HepG2 (cell line): Measurements from ENCODE around the gene MRI1.

Experiments used
- RORA ChIP-seq: sonication (generic); formaldehyde crosslinking; IDR thresholded peaks from 2 replicates; pipeline ENCODE4 v1.5.0; 2020; ENCODE audit warnings: mild to moderate bottlenecking, missing genetic modification reagents, moderate library complexity
- ZNF12 ChIP-seq: sonication (generic); formaldehyde crosslinking; IDR thresholded peaks from 2 replicates; pipeline ENCODE4 v1.5.0; 2020; ENCODE audit warnings: missing genetic modification reagents
- ZNF253 ChIP-seq: sonication (generic); formaldehyde crosslinking; IDR thresholded peaks from 2 replicates; pipeline ENCODE4 v1.8.0; 2022; ENCODE audit warnings: mild to moderate bottlenecking, missing genetic modification reagents, borderline replicate concordance
- TF ChIP-seq, protein P1 (sequence below), 2 experiments: IDR thresholded peaks; 2 replicates each; pipeline ENCODE4 v1.6.1; 2011 to 2012; ENCODE audit warnings: low read length in 2 of 2, borderline replicate concordance in 1 of 2, low read depth in 1 of 2, mild to moderate bottlenecking in 1 of 2, moderate library complexity in 1 of 2
- TF ChIP-seq, protein P2 (sequence below): sonication (generic); formaldehyde crosslinking; IDR thresholded peaks from 2 replicates; pipeline ENCODE4 v1.4.0; 2020; ENCODE audit warnings: mild to moderate bottlenecking, missing genetic modification reagents

DNA sequence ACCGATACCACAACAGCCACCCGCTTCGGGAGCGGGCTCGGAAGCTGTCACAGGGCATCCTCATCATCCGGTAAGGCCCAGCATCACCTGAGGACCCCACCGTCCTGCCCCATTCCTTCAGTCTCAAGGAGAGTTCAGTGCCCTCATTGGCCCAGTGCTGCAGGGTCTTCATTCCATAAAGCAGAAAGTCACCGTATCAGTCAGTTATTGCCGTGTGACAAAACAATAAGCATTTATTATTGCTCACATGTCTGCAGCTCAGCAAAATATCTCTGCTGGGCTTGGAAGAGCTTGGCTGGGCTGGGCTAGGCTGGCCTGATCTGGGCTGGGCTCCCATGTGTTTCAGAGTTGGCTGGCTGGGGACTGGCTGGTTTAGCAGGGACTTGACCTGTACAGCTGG, 8.1 kb upstream of the MRI1 start:
- TF ChIP-seq ZNF253 (CRISPR knock-in tag): no peak
- no peak for TF ChIP-seq RORA (CRISPR knock-in tag)
- TF ChIP-seq, protein P1, sequence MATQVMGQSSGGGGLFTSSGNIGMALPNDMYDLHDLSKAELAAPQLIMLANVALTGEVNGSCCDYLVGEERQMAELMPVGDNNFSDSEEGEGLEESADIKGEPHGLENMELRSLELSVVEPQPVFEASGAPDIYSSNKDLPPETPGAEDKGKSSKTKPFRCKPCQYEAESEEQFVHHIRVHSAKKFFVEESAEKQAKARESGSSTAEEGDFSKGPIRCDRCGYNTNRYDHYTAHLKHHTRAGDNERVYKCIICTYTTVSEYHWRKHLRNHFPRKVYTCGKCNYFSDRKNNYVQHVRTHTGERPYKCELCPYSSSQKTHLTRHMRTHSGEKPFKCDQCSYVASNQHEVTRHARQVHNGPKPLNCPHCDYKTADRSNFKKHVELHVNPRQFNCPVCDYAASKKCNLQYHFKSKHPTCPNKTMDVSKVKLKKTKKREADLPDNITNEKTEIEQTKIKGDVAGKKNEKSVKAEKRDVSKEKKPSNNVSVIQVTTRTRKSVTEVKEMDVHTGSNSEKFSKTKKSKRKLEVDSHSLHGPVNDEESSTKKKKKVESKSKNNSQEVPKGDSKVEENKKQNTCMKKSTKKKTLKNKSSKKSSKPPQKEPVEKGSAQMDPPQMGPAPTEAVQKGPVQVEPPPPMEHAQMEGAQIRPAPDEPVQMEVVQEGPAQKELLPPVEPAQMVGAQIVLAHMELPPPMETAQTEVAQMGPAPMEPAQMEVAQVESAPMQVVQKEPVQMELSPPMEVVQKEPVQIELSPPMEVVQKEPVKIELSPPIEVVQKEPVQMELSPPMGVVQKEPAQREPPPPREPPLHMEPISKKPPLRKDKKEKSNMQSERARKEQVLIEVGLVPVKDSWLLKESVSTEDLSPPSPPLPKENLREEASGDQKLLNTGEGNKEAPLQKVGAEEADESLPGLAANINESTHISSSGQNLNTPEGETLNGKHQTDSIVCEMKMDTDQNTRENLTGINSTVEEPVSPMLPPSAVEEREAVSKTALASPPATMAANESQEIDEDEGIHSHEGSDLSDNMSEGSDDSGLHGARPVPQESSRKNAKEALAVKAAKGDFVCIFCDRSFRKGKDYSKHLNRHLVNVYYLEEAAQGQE (IDR thresholded peaks at IDR 0.05; ENCODE audit: borderline replicate concordance in 1 of 2, low read depth in 1 of 2, low read length in 2 of 2): no peak
- TF ChIP-seq ZNF12 (CRISPR knock-in tag): no peak
- TF ChIP-seq, protein P2, sequence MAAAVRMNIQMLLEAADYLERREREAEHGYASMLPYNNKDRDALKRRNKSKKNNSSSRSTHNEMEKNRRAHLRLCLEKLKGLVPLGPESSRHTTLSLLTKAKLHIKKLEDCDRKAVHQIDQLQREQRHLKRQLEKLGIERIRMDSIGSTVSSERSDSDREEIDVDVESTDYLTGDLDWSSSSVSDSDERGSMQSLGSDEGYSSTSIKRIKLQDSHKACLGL (CRISPR knock-in tag): no peak
